K562 (cell line): Measurements from ENCODE around the gene CD52. TPM values are rescaled to one million over a fixed set of nuclear protein-coding genes. Genes with fewer than 3 reads are reported as not detected.

ENCODE experiments used
- FOSL1 ChIP-seq: fragments of 200-800 bp; sonication (Bioruptor generic); conservative IDR thresholded peaks from 2 replicates; pipeline ENCODE4 v1.6.1; 2016; ENCODE audit warnings: missing genetic modification characterization, missing compliant biosample characterization
- HDAC6 ChIP-seq: IDR thresholded peaks from 2 replicates; pipeline ENCODE4 v1.6.1; 2012; ENCODE audit warnings: low read depth, mild to moderate bottlenecking, control low read depth, inconsistent platforms, low read length, moderate library complexity
- JUNB ChIP-seq: fragments of 450-650 bp; formaldehyde crosslinking; conservative IDR thresholded peaks from 2 replicates; pipeline ENCODE4 v1.4.0; 2020; ENCODE audit warnings: mild to moderate bottlenecking
- MXI1 ChIP-seq: IDR thresholded peaks from 2 replicates; pipeline ENCODE4 v1.6.1; 2011; ENCODE audit warnings: low read depth, mild to moderate bottlenecking, improper control_type of control experiment, low read length
- PHF21A ChIP-seq: fragments of 450-650 bp; IDR thresholded peaks from 2 replicates; pipeline ENCODE4 v1.6.1; 2017; ENCODE audit warnings: low read depth, borderline replicate concordance
- TCFL5 ChIP-seq: fragments of 250-450 bp; sonication (Bioruptor Pico); conservative IDR thresholded peaks from 2 replicates; pipeline ENCODE4 v1.6.1; 2021; ENCODE audit warnings: mild to moderate bottlenecking, moderate library complexity, matching md5 sums
- TRIM24 ChIP-seq, 2 experiments: fragments of 450-650 bp; IDR thresholded peaks; 2 replicates each; pipeline ENCODE4 v1.6.1; 2016
- ZNF324 ChIP-seq: fragments of 250-450 bp; sonication (Bioruptor Pico); IDR thresholded peaks from 2 replicates; pipeline ENCODE4 v1.4.0; 2020; ENCODE audit warnings: mild to moderate bottlenecking
- ZNF717 ChIP-seq: fragments of 250-450 bp; sonication (Bioruptor Pico); IDR thresholded peaks from 2 replicates; pipeline ENCODE4 v1.5.0; 2021
- ZNF780A ChIP-seq: fragments of 250-450 bp; sonication (Bioruptor Pico); IDR thresholded peaks from 2 replicates; pipeline ENCODE4 v1.5.0; 2021; ENCODE audit warnings: mild to moderate bottlenecking
- polyA plus RNA-seq, 8 experiments: library from polyadenylated mRNA; depleted of rRNA in 4 of 8; stranded (reverse) in 5 of 8; unstranded in 3 of 8; fragments of >200 nt; fragmentation: Nextera tagmentation in 2 of 8; fragmentation: Illumina TruSeq in 1 of 8; extraction: Ambion mirVana in 2 of 8; extraction: Trizol in 1 of 8; gene quantifications; 2 replicates each; pipeline versions ENCODE4 v1.2.1 to v1.2.3, GENCODE V29; 2011 to 2014; ENCODE audit warnings: inconsistent platforms in 1 of 8, missing spikeins in 1 of 8
- total RNA-seq, 7 experiments: library from RNA; depleted of rRNA in 6 of 7; stranded (reverse); fragments of >200 nt in 6 of 7; fragmentation: Illumina TruSeq in 2 of 7; extraction: Trizol in 2 of 7; gene quantifications; 2 replicates each; pipeline versions ENCODE4 v1.2.1 to v1.2.3, GENCODE V29; 2011 to 2021; ENCODE audit warnings: low replicate concordance in 1 of 7
- TF ChIP-seq, protein P1 (sequence below): fragments of 250-450 bp; sonication (Bioruptor Pico); IDR thresholded peaks from 2 replicates; pipeline ENCODE4 v1.8.0; 2022; ENCODE audit warnings: inconsistent platforms
- TF ChIP-seq, protein P2 (sequence below), 2 experiments: fragments of 450-650 bp; formaldehyde crosslinking in 1 of 2; IDR thresholded peaks; 2 replicates each; pipeline versions ENCODE4 v1.4.0 to v1.6.1; 2014 to 2020; ENCODE audit warnings: mild to moderate bottlenecking in 2 of 2, borderline replicate concordance in 1 of 2, low read depth in 1 of 2
- TF ChIP-seq, protein P3 (sequence below), 3 experiments: fragments of 200-800 bp in 1 of 3; sonication (Bioruptor generic) in 1 of 3; sonication (generic) in 1 of 3; formaldehyde crosslinking in 1 of 3; IDR thresholded peaks; 2 replicates each; pipeline versions ENCODE4 v1.6.1 to v1.8.0; 2016 to 2022; ENCODE audit warnings: mild to moderate bottlenecking in 2 of 3, missing compliant biosample characterization in 2 of 3, missing genetic modification characterization in 2 of 3, missing genetic modification reagents in 1 of 3
- TF ChIP-seq, protein P4 (sequence below): fragments of 450-650 bp; IDR thresholded peaks from 2 replicates; pipeline ENCODE4 v1.7.0; 2016; ENCODE audit warnings: borderline replicate concordance

The CD52 gene
- total and polyA plus RNA-seq, 9 of the 15 experiments (the other 6 are each of a cell fraction or from before 2014, with no cell fraction given), result 34.9 to 488 (median 173) TPM

DNA sequence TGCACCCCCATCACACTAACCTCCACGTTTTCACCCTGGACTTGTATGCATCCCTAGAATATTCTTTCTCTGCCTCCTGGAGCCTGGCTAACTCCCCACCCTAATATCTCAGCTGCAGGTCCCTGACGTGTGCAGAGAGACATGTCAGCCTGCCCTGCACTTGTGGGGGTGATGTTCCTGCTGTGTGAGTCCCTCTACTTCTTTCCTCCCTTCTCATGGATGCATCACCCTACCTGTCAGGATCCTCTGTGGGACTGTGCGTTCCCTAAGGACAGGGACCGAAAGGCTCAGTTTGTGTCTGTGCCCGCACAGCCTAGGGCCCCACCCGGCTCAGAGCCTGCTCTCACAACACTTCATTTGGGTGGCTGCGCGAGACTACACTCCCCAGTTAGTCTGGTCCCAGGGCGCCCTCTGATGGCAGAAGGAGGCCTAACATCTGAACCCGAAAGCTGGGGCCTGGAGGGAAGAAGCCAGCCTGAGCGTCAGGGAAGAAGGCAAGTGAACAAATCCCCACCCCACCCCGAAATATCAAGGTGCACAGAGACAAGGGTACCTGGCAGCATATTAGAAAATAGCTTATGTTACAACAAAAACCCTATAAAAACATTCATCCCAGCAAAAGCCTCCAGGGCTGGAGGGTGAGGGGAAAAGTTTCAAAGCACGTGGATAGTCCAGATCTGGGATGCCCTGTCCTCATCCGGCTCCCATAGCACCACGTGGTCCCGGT, 3.7 kb downstream of the CD52 start (continued):
- TF ChIP-seq, protein P1, sequence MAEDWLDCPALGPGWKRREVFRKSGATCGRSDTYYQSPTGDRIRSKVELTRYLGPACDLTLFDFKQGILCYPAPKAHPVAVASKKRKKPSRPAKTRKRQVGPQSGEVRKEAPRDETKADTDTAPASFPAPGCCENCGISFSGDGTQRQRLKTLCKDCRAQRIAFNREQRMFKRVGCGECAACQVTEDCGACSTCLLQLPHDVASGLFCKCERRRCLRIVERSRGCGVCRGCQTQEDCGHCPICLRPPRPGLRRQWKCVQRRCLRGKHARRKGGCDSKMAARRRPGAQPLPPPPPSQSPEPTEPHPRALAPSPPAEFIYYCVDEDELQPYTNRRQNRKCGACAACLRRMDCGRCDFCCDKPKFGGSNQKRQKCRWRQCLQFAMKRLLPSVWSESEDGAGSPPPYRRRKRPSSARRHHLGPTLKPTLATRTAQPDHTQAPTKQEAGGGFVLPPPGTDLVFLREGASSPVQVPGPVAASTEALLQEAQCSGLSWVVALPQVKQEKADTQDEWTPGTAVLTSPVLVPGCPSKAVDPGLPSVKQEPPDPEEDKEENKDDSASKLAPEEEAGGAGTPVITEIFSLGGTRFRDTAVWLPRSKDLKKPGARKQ (CRISPR knock-in tag), result no peak
- TF ChIP-seq TRIM24 (IDR thresholded peaks at IDR 0.05) (no peak), PHF21A (peak; percentile 46; the same call in 1 of the 2 replicates), MXI1 (no peak), ZNF780A (CRISPR knock-in tag) (no peak), ZNF324 (no peak), FOSL1 (tag) (peak; percentile 47; the same call in 1 of the 2 replicates), HDAC6 (no peak), TCFL5 (no peak), JUNB (CRISPR knock-in tag) (no peak), ZNF717 (CRISPR knock-in tag) (no peak)
- TF ChIP-seq, protein P2, sequence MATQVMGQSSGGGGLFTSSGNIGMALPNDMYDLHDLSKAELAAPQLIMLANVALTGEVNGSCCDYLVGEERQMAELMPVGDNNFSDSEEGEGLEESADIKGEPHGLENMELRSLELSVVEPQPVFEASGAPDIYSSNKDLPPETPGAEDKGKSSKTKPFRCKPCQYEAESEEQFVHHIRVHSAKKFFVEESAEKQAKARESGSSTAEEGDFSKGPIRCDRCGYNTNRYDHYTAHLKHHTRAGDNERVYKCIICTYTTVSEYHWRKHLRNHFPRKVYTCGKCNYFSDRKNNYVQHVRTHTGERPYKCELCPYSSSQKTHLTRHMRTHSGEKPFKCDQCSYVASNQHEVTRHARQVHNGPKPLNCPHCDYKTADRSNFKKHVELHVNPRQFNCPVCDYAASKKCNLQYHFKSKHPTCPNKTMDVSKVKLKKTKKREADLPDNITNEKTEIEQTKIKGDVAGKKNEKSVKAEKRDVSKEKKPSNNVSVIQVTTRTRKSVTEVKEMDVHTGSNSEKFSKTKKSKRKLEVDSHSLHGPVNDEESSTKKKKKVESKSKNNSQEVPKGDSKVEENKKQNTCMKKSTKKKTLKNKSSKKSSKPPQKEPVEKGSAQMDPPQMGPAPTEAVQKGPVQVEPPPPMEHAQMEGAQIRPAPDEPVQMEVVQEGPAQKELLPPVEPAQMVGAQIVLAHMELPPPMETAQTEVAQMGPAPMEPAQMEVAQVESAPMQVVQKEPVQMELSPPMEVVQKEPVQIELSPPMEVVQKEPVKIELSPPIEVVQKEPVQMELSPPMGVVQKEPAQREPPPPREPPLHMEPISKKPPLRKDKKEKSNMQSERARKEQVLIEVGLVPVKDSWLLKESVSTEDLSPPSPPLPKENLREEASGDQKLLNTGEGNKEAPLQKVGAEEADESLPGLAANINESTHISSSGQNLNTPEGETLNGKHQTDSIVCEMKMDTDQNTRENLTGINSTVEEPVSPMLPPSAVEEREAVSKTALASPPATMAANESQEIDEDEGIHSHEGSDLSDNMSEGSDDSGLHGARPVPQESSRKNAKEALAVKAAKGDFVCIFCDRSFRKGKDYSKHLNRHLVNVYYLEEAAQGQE (IDR thresholded peaks at IDR 0.05; ENCODE audit: borderline replicate concordance), result peak; percentile 95
- TF ChIP-seq, protein P2 (CRISPR knock-in tag; IDR thresholded peaks at IDR 0.05; ENCODE audit: low read depth), result no peak
- TF ChIP-seq, protein P3, sequence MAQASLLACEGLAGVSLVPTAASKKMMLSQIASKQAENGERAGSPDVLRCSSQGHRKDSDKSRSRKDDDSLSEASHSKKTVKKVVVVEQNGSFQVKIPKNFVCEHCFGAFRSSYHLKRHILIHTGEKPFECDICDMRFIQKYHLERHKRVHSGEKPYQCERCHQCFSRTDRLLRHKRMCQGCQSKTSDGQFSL (CRISPR knock-in tag; IDR thresholded peaks at IDR 0.05), result peak; percentile 76; the same call in 1 of the 2 replicates
- TF ChIP-seq, protein P3 (tag; IDR thresholded peaks at IDR 0.05), result peak in 1 of 2 experiments; percentile 66; a peak in 1 of 4 replicates
- TF ChIP-seq, protein P4, sequence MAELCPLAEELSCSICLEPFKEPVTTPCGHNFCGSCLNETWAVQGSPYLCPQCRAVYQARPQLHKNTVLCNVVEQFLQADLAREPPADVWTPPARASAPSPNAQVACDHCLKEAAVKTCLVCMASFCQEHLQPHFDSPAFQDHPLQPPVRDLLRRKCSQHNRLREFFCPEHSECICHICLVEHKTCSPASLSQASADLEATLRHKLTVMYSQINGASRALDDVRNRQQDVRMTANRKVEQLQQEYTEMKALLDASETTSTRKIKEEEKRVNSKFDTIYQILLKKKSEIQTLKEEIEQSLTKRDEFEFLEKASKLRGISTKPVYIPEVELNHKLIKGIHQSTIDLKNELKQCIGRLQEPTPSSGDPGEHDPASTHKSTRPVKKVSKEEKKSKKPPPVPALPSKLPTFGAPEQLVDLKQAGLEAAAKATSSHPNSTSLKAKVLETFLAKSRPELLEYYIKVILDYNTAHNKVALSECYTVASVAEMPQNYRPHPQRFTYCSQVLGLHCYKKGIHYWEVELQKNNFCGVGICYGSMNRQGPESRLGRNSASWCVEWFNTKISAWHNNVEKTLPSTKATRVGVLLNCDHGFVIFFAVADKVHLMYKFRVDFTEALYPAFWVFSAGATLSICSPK, result no peak
